Heart left ventricle (tissue), 13 donors: Measurements from ENCODE around the gene TUBD1.

Experiments
- CTCF ChIP-seq, 12 donors: fragments of 200-600 bp; sonication (generic) in 4 of 12; IDR thresholded peaks; one replicate each; pipeline versions ENCODE4 v1.5.0 to v1.8.0; 2018 to 2022; ENCODE audit warnings: antibody characterized with exemption in 12 of 12, mild to moderate bottlenecking in 5 of 12
- POLR2A ChIP-seq, 2 donors: fragments of 450-650 bp; IDR thresholded peaks; one replicate each; pipeline ENCODE4 v1.6.1; 2017; ENCODE audit warnings: antibody characterized with exemption in 2 of 2, mild to moderate bottlenecking in 2 of 2, moderate library complexity in 2 of 2
- donor health status: ischemic (EF 13 %, LVEDD 7.1; RV severe dilation, severe dysfunction).
- donor health status: DM: no; HTN: yes; CAD: no.
- donor health status: DM: no; HTN: no; CAD: no.
- donor health status: ischemic (EF 25% LVEDD 6.9; RV normal size, moderate dysfunction).
- donor health status: ischemic (EF 25% LVEDD 5.7; RV mildly dilated, moderate dysfunction).
- donor health status: ischemic (EF 35%, LVEDD 5.7; RV mildly dilated, moderate dysfunction).
- donor health status: nonischemic (EF 11% LVEDD 7.7; RV severe dilation, severe dysfunction).
- donor health status: DM: yes; HTN: yes; CAD: no.
- donor health status: PGD.
- donor health status: ischemic (EF 29% LVEDD 5.4; RV normal size, mild dysfunction).
- donor health status: nonischemic (EF 23%, LVEDD 6.1; RV moderate dilation, normal function).

- TF ChIP-seq CTCF (IDR thresholded peaks at IDR 0.05): no peak
- no peak for TF ChIP-seq POLR2A (IDR thresholded peaks at IDR 0.05)
These were observed 8.9 kb upstream of the TUBD1 start for GRCh38 chr17:59901604-59902003.
